ENCODE results near the gene TMEM132D.

TMEM132D gene

DNA sequence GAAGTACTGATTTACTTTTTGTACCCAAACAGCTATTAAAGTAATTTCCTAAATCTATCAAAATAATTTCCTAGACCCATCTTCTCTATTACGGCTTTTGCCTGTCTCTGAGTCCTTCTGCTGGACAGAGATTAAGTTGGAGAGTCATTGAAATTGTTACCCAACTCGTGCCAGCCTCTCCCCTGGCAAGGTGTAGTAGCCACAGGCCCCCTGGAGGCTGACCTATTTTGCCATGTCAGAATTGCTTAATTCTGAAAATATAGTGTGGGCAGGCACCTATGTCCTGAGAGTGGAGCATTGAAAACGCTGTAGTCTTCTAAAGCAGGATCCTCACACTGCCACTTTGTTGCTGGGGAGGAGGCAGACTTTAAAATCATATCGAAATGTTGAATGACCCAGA lies 742.3 kb downstream of the TMEM132D start:
- FAIRE-seq: no peak

DNA sequence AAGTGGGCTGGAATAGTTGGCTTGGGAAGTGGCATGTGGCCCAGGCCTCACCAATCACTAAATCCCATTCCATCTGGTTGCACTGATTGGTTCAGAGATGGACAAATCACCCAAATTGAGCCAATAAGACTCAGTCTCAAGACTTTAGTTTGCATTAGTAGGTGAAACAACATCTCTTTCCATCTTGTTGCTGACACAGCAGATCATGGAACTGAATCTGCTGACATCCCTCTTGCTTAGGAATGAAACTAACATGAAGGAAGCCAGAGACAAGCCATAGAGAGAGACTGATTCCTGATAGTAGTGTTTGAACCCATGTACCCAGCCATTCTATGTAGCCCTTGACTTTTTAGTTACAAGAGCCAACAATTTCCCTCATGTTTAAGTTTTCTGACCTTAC lies 743.5 kb downstream of the TMEM132D start:
- no peak for DNase-seq (ENCODE audit: insufficient read length, low spot score)
- FAIRE-seq: no peak
- TF ChIP-seq, protein P1, sequence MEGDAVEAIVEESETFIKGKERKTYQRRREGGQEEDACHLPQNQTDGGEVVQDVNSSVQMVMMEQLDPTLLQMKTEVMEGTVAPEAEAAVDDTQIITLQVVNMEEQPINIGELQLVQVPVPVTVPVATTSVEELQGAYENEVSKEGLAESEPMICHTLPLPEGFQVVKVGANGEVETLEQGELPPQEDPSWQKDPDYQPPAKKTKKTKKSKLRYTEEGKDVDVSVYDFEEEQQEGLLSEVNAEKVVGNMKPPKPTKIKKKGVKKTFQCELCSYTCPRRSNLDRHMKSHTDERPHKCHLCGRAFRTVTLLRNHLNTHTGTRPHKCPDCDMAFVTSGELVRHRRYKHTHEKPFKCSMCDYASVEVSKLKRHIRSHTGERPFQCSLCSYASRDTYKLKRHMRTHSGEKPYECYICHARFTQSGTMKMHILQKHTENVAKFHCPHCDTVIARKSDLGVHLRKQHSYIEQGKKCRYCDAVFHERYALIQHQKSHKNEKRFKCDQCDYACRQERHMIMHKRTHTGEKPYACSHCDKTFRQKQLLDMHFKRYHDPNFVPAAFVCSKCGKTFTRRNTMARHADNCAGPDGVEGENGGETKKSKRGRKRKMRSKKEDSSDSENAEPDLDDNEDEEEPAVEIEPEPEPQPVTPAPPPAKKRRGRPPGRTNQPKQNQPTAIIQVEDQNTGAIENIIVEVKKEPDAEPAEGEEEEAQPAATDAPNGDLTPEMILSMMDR (IDR thresholded peaks at IDR 0.05; ENCODE audit: insufficient read depth, missing control alignments): no peak

More for the DNA sequence above, 742.3 kb downstream of the TMEM132D start:
- no peak for DNase-seq (ENCODE audit: insufficient read length, low spot score)
- TF ChIP-seq, protein P1 (IDR thresholded peaks at IDR 0.05; ENCODE audit: insufficient read depth, missing control alignments): no peak

- no peak for DNase-seq (ENCODE audit: insufficient read length, low spot score)
- TF ChIP-seq, protein P1 (IDR thresholded peaks at IDR 0.05; ENCODE audit: insufficient read depth, missing control alignments): no peak
- no peak for FAIRE-seq
Measured at GRCh38 chr12:129152351-129153104, 751.3 kb downstream of the TMEM132D start.

DNA sequence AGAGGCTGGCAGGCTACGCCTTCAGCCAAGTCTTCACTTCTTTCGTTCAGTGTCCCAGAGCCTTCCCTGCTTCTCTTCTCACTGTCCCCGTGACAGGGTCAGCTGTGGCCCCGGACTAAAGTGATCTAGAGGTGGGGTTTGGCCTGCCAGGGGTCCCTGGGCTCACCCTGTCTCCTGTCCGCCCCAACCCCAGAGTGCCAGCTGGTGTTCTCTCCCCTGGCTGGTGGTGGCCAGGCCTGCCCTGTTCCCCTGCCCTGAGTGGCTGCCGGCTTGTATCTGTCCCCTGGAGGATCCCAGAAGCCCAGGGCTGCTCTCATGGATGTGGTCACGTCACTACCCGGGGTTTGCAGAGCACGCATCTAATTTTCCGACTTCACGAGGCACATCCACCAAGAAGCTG lies 753.1 kb downstream of the TMEM132D start:
- FAIRE-seq (no peak), DNase-seq (ENCODE audit: insufficient read length, low spot score) (no peak)
- TF ChIP-seq, protein P1 (IDR thresholded peaks at IDR 0.05; ENCODE audit: insufficient read depth, missing control alignments): no peak

- DNase-seq (ENCODE audit: insufficient read length, low spot score) (no peak), FAIRE-seq (no peak)
- TF ChIP-seq, protein P1 (IDR thresholded peaks at IDR 0.05; ENCODE audit: insufficient read depth, missing control alignments): no peak
Measured at GRCh38 chr12:129145381-129145780, 758.4 kb downstream of the TMEM132D start.

DNA sequence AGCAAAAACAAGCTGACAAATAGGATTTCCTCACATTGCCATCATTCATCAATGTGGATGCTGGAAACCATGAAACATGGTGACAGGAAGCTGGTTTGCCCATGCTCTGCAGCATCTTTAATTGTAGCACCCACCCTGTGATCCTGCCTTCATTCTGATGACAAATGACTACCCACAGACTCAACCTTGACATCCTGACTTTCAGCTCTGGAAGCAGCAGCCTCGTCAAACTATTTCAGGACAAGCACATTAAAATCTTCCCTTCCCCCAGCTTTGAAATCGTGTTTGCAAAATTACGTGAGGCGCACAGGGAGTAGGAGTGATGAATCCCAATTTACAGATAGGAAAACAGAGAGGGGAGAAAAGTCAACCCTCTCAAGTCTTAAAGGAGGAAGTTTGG lies 765.0 kb downstream of the TMEM132D start:
- DNase-seq (ENCODE audit: insufficient read length, low spot score): no peak
- TF ChIP-seq, protein P1 (IDR thresholded peaks at IDR 0.05; ENCODE audit: insufficient read depth, missing control alignments): no peak
- no peak for FAIRE-seq

DNA sequence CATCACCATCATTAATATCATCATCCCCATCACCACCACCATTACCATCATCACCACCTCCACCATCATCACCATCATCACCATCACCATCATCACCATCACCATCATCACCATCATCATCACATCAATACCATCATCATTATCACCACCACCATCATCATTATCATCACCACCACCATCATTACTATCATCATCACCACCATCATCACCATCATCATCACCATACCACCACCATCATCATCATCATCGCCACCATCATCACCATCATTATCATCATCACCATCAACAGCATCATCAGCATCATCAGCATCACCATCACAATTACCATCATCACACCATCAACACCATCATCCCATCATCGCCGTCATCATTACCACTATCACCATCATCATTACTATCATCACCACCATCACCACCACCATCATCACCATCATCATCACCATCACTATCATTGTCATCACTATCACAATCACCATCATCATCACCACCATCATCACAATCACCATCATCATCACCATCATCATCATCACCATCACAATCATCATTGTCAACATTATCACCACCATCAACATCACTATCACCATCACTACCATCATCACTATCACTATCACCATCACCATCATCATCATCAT lies 767.0 kb downstream of the TMEM132D start:
- FAIRE-seq (no peak), DNase-seq (ENCODE audit: insufficient read length, low spot score) (no peak)
- TF ChIP-seq, protein P1 (IDR thresholded peaks at IDR 0.05; ENCODE audit: insufficient read depth, missing control alignments): no peak
